SK-N-SH (cell line): ENCODE data around the gene PDXP. TPM values are rescaled to one million over a fixed set of nuclear protein-coding genes. Genes with fewer than 3 reads are reported as not detected.
A peak's percentile ranks its signal among the peaks of the same experiment; 100 is the strongest.

Experiments
- CTCF ChIA-PET: fragments of 300-600, 350-600 bp; formaldehyde crosslinking; extraction: SDS; loops from one replicate; lab custom pipeline; 2021; lab: Yijun Ruan, JAX
- POLR2A ChIA-PET: fragments of 350-600 bp; sonication (Branson Sonifier 250); formaldehyde crosslinking; extraction: SDS; loops from one replicate; lab custom pipeline; 2020; ENCODE audit warnings: antibody characterized with exemption, inconsistent platforms; lab: Yijun Ruan, JAX
- DNase-seq: peaks from one replicate; pipeline ENCODE4 v3.0.0; 2012
- H2AFZ ChIP-seq: fragments of 200-600 bp; sonication (generic); 2 replicates; pipeline ENCODE4 v1.8.1; 2016; ENCODE audit warnings: antibody characterized with exemption, mild to moderate bottlenecking, low read depth
- H3F3A ChIP-seq: fragments of 200-600 bp; sonication (generic); replicated peaks from 2 replicates; pipeline ENCODE3; 2016; ENCODE audit warnings: antibody characterized with exemption, mild to moderate bottlenecking; ENCODE audit not compliant: insufficient read depth
- H3K27ac ChIP-seq, 2 experiments: fragments of 200-500 bp in 1 of 2; fragments of 200-600 bp in 1 of 2; sonication (Bioruptor generic) in 1 of 2; sonication (generic), shearing (Covaris generic) in 1 of 2; 2 replicates each; pipeline versions ENCODE4 v1.5.1 to v1.6.1; 2014 to 2016; ENCODE audit warnings: low read depth in 2 of 2, inconsistent platforms in 1 of 2, low read length in 1 of 2, mild to moderate bottlenecking in 1 of 2, mixed read lengths in 1 of 2
- H3K27me3 ChIP-seq: fragments of 200-600 bp; sonication (generic), shearing (Covaris generic); 2 replicates; pipeline ENCODE4 v1.6.1; 2016; ENCODE audit warnings: mixed run types; ENCODE audit not compliant: insufficient read depth
- H3K36me3 ChIP-seq, 2 experiments: fragments of 200-500 bp in 1 of 2; fragments of 200-600 bp in 1 of 2; sonication (Bioruptor generic) in 1 of 2; sonication (generic) in 1 of 2; replicated peaks in 1 of 2; 2 replicates each; pipeline versions ENCODE3 to v1.5.1; 2014 to 2016; ENCODE audit warnings: low read length in 1 of 2, mild to moderate bottlenecking in 1 of 2; ENCODE audit not compliant: insufficient read depth in 2 of 2, control insufficient read depth in 1 of 2
- H3K4me1 ChIP-seq, 2 experiments: fragments of 200-500 bp in 1 of 2; fragments of 200-600 bp in 1 of 2; sonication (Bioruptor generic) in 1 of 2; sonication (generic), shearing (Covaris generic) in 1 of 2; 2 replicates each; pipeline versions ENCODE4 v1.5.1 to v1.6.1; 2014 to 2016; ENCODE audit warnings: low read depth in 1 of 2, low read length in 1 of 2, mixed run types in 1 of 2; ENCODE audit not compliant: insufficient read depth in 2 of 2, control insufficient read depth in 1 of 2
- H3K4me2 ChIP-seq: fragments of 200-600 bp; sonication (generic), shearing (Covaris generic); 2 replicates; pipeline ENCODE4 v1.6.1; 2017; ENCODE audit warnings: mixed run types
- H3K4me3 ChIP-seq, 2 experiments: fragments of 200-500 bp in 1 of 2; fragments of 200-600 bp in 1 of 2; sonication (Bioruptor generic) in 1 of 2; sonication (generic), shearing (Covaris generic) in 1 of 2; 2 replicates each; pipeline versions ENCODE4 v1.5.1 to v1.8.1; 2014 to 2016; ENCODE audit warnings: low read depth in 2 of 2, inconsistent platforms in 1 of 2, low read length in 1 of 2, mild to moderate bottlenecking in 1 of 2, mixed read lengths in 1 of 2, moderate library complexity in 1 of 2
- H3K79me2 ChIP-seq: fragments of 200-600 bp; sonication (generic); 2 replicates; pipeline ENCODE4 v1.8.1; 2017; ENCODE audit warnings: mild to moderate bottlenecking; ENCODE audit not compliant: insufficient read depth
- H3K9ac ChIP-seq: fragments of 200-600 bp; sonication (generic); 2 replicates; pipeline ENCODE4 v1.6.1; 2017; ENCODE audit warnings: mixed run types
- H3K9me2 ChIP-seq: fragments of 200-600 bp; sonication (generic); 2 replicates; pipeline ENCODE4 v1.6.1; 2017; ENCODE audit warnings: mixed run types
- H3K9me3 ChIP-seq: fragments of 200-600 bp; sonication (generic); 2 replicates; pipeline ENCODE4 v1.6.1; 2017; ENCODE audit warnings: mixed run types, mild to moderate bottlenecking, moderate library complexity
- H4K20me1 ChIP-seq: fragments of 200-600 bp; sonication (generic); 2 replicates; pipeline ENCODE4 v1.6.1; 2017; ENCODE audit warnings: mild to moderate bottlenecking, mixed run types; ENCODE audit not compliant: insufficient read depth
- EP300 ChIP-seq, 2 experiments: IDR thresholded peaks; 2 replicates each; pipeline versions ENCODE4 v1.4.0 to v1.6.1; 2012; ENCODE audit warnings: borderline replicate concordance in 1 of 2, low read depth in 1 of 2, low read length in 1 of 2
- EZH2phosphoT487 ChIP-seq: fragments of 200-600 bp; sonication (generic); IDR thresholded peaks from 2 replicates; pipeline ENCODE4 v1.6.1; 2017; ENCODE audit warnings: low read depth, mixed run types, mild to moderate bottlenecking, antibody characterized with exemption, moderate library complexity, borderline replicate concordance
- FOSL2 ChIP-seq: IDR thresholded peaks from 2 replicates; pipeline ENCODE4 v1.4.0; 2012; ENCODE audit warnings: low read depth, mild to moderate bottlenecking, moderate library complexity, borderline replicate concordance
- FOXJ3 ChIP-seq: sonication (generic); formaldehyde crosslinking; IDR thresholded peaks from 2 replicates; pipeline ENCODE4 v1.5.1; 2020; ENCODE audit warnings: mild to moderate bottlenecking, missing genetic modification reagents
- GABPA ChIP-seq: IDR thresholded peaks from 2 replicates; pipeline ENCODE4 v1.4.0; 2012; ENCODE audit warnings: low read depth, mild to moderate bottlenecking
- GATA2 ChIP-seq: sonication (generic); formaldehyde crosslinking; IDR thresholded peaks from 2 replicates; pipeline ENCODE4 v1.5.0; 2020; ENCODE audit warnings: mild to moderate bottlenecking, missing genetic modification reagents
- JUND ChIP-seq: IDR thresholded peaks from 2 replicates; pipeline ENCODE4 v1.4.0; 2012
- MXI1 ChIP-seq: IDR thresholded peaks from 2 replicates; pipeline ENCODE4 v1.6.1; 2012; ENCODE audit warnings: mild to moderate bottlenecking, low read depth, low read length, improper control_type of control experiment
- NFIC ChIP-seq: IDR thresholded peaks from 2 replicates; pipeline ENCODE4 v1.4.0; 2012; ENCODE audit warnings: borderline replicate concordance
- POLR2AphosphoS5 ChIP-seq: IDR thresholded peaks from 2 replicates; pipeline ENCODE4 v1.6.1; 2012; ENCODE audit warnings: low read depth, low read length
- RCOR1 ChIP-seq: fragments of 150-350 bp; IDR thresholded peaks from 2 replicates; pipeline ENCODE4 v1.6.1; 2017; ENCODE audit warnings: antibody characterized with exemption, low read length
- REST ChIP-seq: IDR thresholded peaks from 2 replicates; pipeline ENCODE4 v1.6.1; 2012; ENCODE audit warnings: mild to moderate bottlenecking, low read depth, low read length, moderate library complexity
- RFX5 ChIP-seq: IDR thresholded peaks from 2 replicates; pipeline ENCODE4 v1.6.1; 2012; ENCODE audit warnings: mild to moderate bottlenecking, improper control_type of control experiment, low read length
- RXRA ChIP-seq: IDR thresholded peaks from 2 replicates; pipeline ENCODE4 v1.4.0; 2012; ENCODE audit warnings: low read depth, mild to moderate bottlenecking, borderline replicate concordance
- SMC3 ChIP-seq: IDR thresholded peaks from 2 replicates; pipeline ENCODE4 v1.6.1; 2012; ENCODE audit warnings: low read depth, low read length, improper control_type of control experiment
- TAF1 ChIP-seq: IDR thresholded peaks from 2 replicates; pipeline ENCODE4 v1.6.1; 2012; ENCODE audit warnings: low read depth, mild to moderate bottlenecking, low read length, moderate library complexity, borderline replicate concordance
- TCF12 ChIP-seq: IDR thresholded peaks from 2 replicates; pipeline ENCODE4 v1.4.0; 2012
- YY1 ChIP-seq: IDR thresholded peaks from 2 replicates; pipeline ENCODE4 v1.4.0; 2012; ENCODE audit warnings: low read depth, mild to moderate bottlenecking
- ZBTB33 ChIP-seq: IDR thresholded peaks from 2 replicates; pipeline ENCODE4 v1.4.0; 2012; ENCODE audit warnings: low read depth, borderline replicate concordance
- WGBS: methylation state at CpG from one replicate; pipeline ENCODE4 v1.1.6; 2017; ENCODE audit warnings: low lambda C conversion rate; 5-methylcytosine and 5-hydroxymethylcytosine counted together
- polyA plus RNA-seq, 3 experiments: library from polyadenylated mRNA; depleted of rRNA; stranded (reverse); fragments of >200 nt; gene quantifications; 2 replicates each; pipeline ENCODE4 v1.2.3, GENCODE V29; 2012
- TF ChIP-seq, protein P1 (sequence below): fragments of 150-350 bp; IDR thresholded peaks from 2 replicates; pipeline ENCODE4 v1.6.1; 2016; ENCODE audit warnings: mild to moderate bottlenecking, low read depth, low read length
- TF ChIP-seq, protein P2 (sequence below): fragments of 150-350 bp; IDR thresholded peaks from 2 replicates; pipeline ENCODE4 v1.6.1; 2017; ENCODE audit warnings: antibody characterized with exemption, low read length, low read depth, borderline replicate concordance

PDXP gene
- polyA plus RNA-seq, 1 of the 3 experiments (the other 2 are of a cell fraction), result 22.5 TPM

GRCh38 chr22:37686002-37686982 is 27.8 kb downstream of the PDXP start, which contains the start of gene NOL12 (continued):
- TF ChIP-seq, protein P1, sequence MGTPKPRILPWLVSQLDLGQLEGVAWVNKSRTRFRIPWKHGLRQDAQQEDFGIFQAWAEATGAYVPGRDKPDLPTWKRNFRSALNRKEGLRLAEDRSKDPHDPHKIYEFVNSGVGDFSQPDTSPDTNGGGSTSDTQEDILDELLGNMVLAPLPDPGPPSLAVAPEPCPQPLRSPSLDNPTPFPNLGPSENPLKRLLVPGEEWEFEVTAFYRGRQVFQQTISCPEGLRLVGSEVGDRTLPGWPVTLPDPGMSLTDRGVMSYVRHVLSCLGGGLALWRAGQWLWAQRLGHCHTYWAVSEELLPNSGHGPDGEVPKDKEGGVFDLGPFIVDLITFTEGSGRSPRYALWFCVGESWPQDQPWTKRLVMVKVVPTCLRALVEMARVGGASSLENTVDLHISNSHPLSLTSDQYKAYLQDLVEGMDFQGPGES, result peak; percentile 24; the same call in 1 of the 2 replicates
- no peak for TF ChIP-seq JUND
- no peak; the same call in 1 of the 2 replicates for TF ChIP-seq TCF12
- no peak for TF ChIP-seq ZBTB33
- no peak for TF ChIP-seq EZH2phosphoT487
- no peak for TF ChIP-seq GATA2 (CRISPR knock-in tag)
- no peak for TF ChIP-seq YY1
- TF ChIP-seq RXRA, result no peak
- no peak for TF ChIP-seq FOSL2
- no peak for TF ChIP-seq EP300 (IDR thresholded peaks at IDR 0.05; ENCODE audit: borderline replicate concordance in 1 of 2, low read depth in 1 of 2, low read length in 1 of 2)
- TF ChIP-seq POLR2AphosphoS5, result peak; percentile 67

DNA sequence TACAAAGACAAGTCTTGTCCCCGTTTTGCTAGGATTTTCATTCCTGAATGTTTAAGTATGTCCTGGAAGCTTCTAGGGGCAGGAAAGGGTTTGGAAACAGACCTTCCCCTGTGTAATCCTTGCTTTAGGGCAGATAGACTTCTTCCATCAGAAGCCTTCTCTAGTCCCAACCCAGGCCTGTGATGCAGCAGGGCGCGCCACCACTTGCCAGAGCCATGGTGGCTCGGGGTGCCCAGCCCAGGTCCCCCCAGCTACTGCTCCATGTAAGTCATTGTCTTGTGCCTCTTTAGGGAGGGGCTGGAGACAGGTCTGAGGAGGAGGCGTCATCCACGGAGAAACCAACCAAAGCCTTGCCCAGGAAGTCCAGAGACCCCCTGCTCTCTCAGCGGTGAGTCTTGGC is 31.9 kb downstream of the PDXP start:
- no peaks in the 10 kb centered on the region for H3K27me3 ChIP-seq
- no peak overlapping the region for H3K4me3 ChIP-seq
- no peak overlapping the region for H3K4me2 ChIP-seq
- no peak for DNase-seq
- no peak overlapping the region for H2AFZ ChIP-seq
- no peaks in the 10 kb centered on the region for H4K20me1 ChIP-seq
- no peak for TF ChIP-seq SMC3
- TF ChIP-seq GATA2 (CRISPR knock-in tag), result no peak
- TF ChIP-seq NFIC, result no peak
- no peak for TF ChIP-seq FOXJ3 (CRISPR knock-in tag)
- no peak for TF ChIP-seq FOSL2
- TF ChIP-seq, protein P2, sequence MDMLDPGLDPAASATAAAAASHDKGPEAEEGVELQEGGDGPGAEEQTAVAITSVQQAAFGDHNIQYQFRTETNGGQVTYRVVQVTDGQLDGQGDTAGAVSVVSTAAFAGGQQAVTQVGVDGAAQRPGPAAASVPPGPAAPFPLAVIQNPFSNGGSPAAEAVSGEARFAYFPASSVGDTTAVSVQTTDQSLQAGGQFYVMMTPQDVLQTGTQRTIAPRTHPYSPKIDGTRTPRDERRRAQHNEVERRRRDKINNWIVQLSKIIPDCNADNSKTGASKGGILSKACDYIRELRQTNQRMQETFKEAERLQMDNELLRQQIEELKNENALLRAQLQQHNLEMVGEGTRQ, result no peak
- no peak for TF ChIP-seq EP300 (IDR thresholded peaks at IDR 0.05; ENCODE audit: borderline replicate concordance in 1 of 2, low read depth in 1 of 2, low read length in 1 of 2)
- no peak for TF ChIP-seq GABPA
- TF ChIP-seq RFX5, result no peak
- TF ChIP-seq MXI1, result no peak
- no peak for TF ChIP-seq RXRA
- no peak for TF ChIP-seq RCOR1
- no peak for TF ChIP-seq EZH2phosphoT487
- TF ChIP-seq JUND, result no peak
- no peak for TF ChIP-seq YY1
- TF ChIP-seq REST, result no peak
- no peak for TF ChIP-seq TAF1
- TF ChIP-seq, all 33 proteins: peak for 0
- WGBS, result 94% methylated on average over 4 of the region's 7 CpGs
- Histone ChIP-seq H3K4me1 (peaks cover 0 to 9% of the 10 kb centered on the region in 2 experiments; a peak in 1 of 4 replicates), H3K27ac (no peak overlapping the region), H3K79me2 (peaks cover 20% of the 10 kb centered on the region), H3K36me3 (peaks cover 12 to 43% of the 10 kb centered on the region in 2 experiments), H3K9ac (no peak overlapping the region), H3K9me3 (no peaks in the 10 kb centered on the region), H3K9me2 (no peaks in the 10 kb centered on the region), H3F3A (peaks cover 6% of the 10 kb centered on the region)
- ChIA-PET POLR2A (no interaction called here), CTCF (interaction anchor here (2.5 to 44.3 kb wide), 2 partner anchors 9 to 57 kb away, joined by 8 to 898 read pairs; partner anchors contain the start of gene SH3BP1)
